H1 (cell line): ENCODE measurements around the gene ESRP2. TPM values are rescaled to one million over a fixed set of nuclear protein-coding genes. Genes with fewer than 3 reads are reported as not detected.

Source experiments
- CTCF ChIA-PET: fragments of 300-600 bp; sonication (Branson Sonifier 250); formaldehyde crosslinking; loops from one replicate; lab custom pipeline; 2021; ENCODE audit not compliant: partially characterized antibody; lab: Charles Lee
- POLR2A ChIA-PET: fragments of 300-600 bp; sonication (Branson Sonifier 250); formaldehyde crosslinking; loops from one replicate; lab custom pipeline; 2021; ENCODE audit warnings: inconsistent platforms; ENCODE audit not compliant: partially characterized antibody; lab: Charles Lee
- DNase-seq, 2 experiments: peaks; one replicate each; pipeline versions ENCODE4 v3.0.0 to v3.0.0-alpha.2; 2010 to 2022; ENCODE audit warnings: low spot score in 2 of 2, low read depth in 1 of 2, mixed read lengths in 1 of 2
- FAIRE-seq: peaks from 2 replicates; lab custom pipeline; 2011; peaks lifted over from hg19 to GRCh38; lab: Jason Lieb, UNC
- H2AFZ ChIP-seq: 2 replicates; pipeline ENCODE4 v1.8.1; 2012; ENCODE audit warnings: low read length, inconsistent platforms
- H2AK5ac ChIP-seq: 2 replicates; pipeline ENCODE4 v1.6.1; 2013; ENCODE audit warnings: low read depth, low read length
- H2BK120ac ChIP-seq: replicated peaks from 2 replicates; pipeline ENCODE3; 2013; ENCODE audit warnings: low read depth, low read length, inconsistent platforms
- H2BK12ac ChIP-seq: 2 replicates; pipeline ENCODE4 v1.6.1; 2013; ENCODE audit warnings: low read depth, low read length
- H2BK15ac ChIP-seq: 2 replicates; pipeline ENCODE4 v1.6.1; 2013; ENCODE audit warnings: low read length
- H2BK20ac ChIP-seq: 2 replicates; pipeline ENCODE4 v1.6.1; 2013; ENCODE audit warnings: low read length
- H2BK5ac ChIP-seq: 2 replicates; pipeline ENCODE4 v1.6.1; 2013; ENCODE audit warnings: low read depth, low read length
- H3K14ac ChIP-seq: 2 replicates; pipeline ENCODE4 v1.6.1; 2013; ENCODE audit warnings: inconsistent platforms; ENCODE audit not compliant: insufficient read length
- H3K18ac ChIP-seq: 2 replicates; pipeline ENCODE4 v1.6.1; 2013; ENCODE audit warnings: low read length; ENCODE audit errors: extremely low read depth
- H3K23ac ChIP-seq: 2 replicates; pipeline ENCODE4 v1.6.1; 2013; ENCODE audit warnings: inconsistent platforms; ENCODE audit not compliant: insufficient read length
- H3K23me2 ChIP-seq: 2 replicates; pipeline ENCODE4 v1.6.1; 2013; ENCODE audit warnings: low read depth, low read length
- H3K27ac ChIP-seq: 2 replicates; pipeline ENCODE4 v1.6.1; 2011; ENCODE audit warnings: low read depth, low read length, inconsistent platforms
- H3K27me3 ChIP-seq, 4 experiments: replicated peaks in 1 of 4; 1 replicate in 1 of 4; 2 replicates in 3 of 4; pipeline versions ENCODE4 v1.6.1 to v1.8.1; 2011 to 2013; ENCODE audit warnings: low read length in 3 of 4, mild to moderate bottlenecking in 3 of 4, inconsistent platforms in 2 of 4, mixed read lengths in 2 of 4, moderate library complexity in 1 of 4; ENCODE audit not compliant: control insufficient read depth in 3 of 4, insufficient read depth in 3 of 4; ENCODE audit errors: extremely low read depth in 1 of 4
- H3K36me3 ChIP-seq, 4 experiments: 2 replicates each; pipeline versions ENCODE4 v1.6.1 to v1.8.1; 2011 to 2013; ENCODE audit warnings: mild to moderate bottlenecking in 4 of 4, low read length in 3 of 4, moderate library complexity in 2 of 4, control low read depth in 1 of 4, inconsistent platforms in 1 of 4; ENCODE audit not compliant: insufficient read depth in 4 of 4, control insufficient read depth in 2 of 4
- H3K4ac ChIP-seq: replicated peaks from 2 replicates; pipeline ENCODE3; 2013; ENCODE audit warnings: low read length, low read depth, mixed read lengths, inconsistent platforms; ENCODE audit not compliant: insufficient read length
- H3K4me1 ChIP-seq, 4 experiments: replicated peaks in 1 of 4; 1 replicate in 1 of 4; 2 replicates in 3 of 4; pipeline versions ENCODE4 v1.6.1 to v1.8.1; 2011 to 2013; ENCODE audit warnings: low read length in 3 of 4, inconsistent platforms in 2 of 4, mixed read lengths in 1 of 4; ENCODE audit not compliant: insufficient read depth in 4 of 4, control insufficient read depth in 3 of 4
- H3K4me2 ChIP-seq, 2 experiments: 2 replicates each; pipeline versions ENCODE4 v1.6.1 to v1.8.1; 2011 to 2013; ENCODE audit warnings: low read depth in 2 of 2, low read length in 2 of 2, control low read depth in 1 of 2, inconsistent platforms in 1 of 2, mild to moderate bottlenecking in 1 of 2; ENCODE audit not compliant: insufficient read depth in 1 of 2
- H3K4me3 ChIP-seq, 4 experiments: fragments of 200-600, 300-600 bp in 1 of 4; sonication (generic), shearing (Covaris generic), sonication (Bioruptor Twin) in 1 of 4; 2 replicates each; pipeline versions ENCODE4 v1.5.1 to v1.8.1; 2011 to 2016; ENCODE audit warnings: low read length in 4 of 4, low read depth in 3 of 4, control low read depth in 2 of 4, inconsistent platforms in 2 of 4, mild to moderate bottlenecking in 2 of 4, mixed read lengths in 1 of 4, moderate library complexity in 1 of 4; ENCODE audit not compliant: insufficient read depth in 2 of 4; ENCODE audit errors: extremely low read depth in 1 of 4
- H3K56ac ChIP-seq: replicated peaks from 2 replicates; pipeline ENCODE3; 2013; ENCODE audit warnings: low read depth, mild to moderate bottlenecking, mixed read lengths, low read length, inconsistent platforms; ENCODE audit not compliant: insufficient read length
- H3K79me1 ChIP-seq: 2 replicates; pipeline ENCODE4 v1.6.1; 2013; ENCODE audit warnings: low read depth, low read length, control low read depth
- H3K79me2 ChIP-seq, 2 experiments: 2 replicates each; pipeline versions ENCODE4 v1.6.1 to v1.8.1; 2012 to 2013; ENCODE audit warnings: low read length in 2 of 2, mild to moderate bottlenecking in 2 of 2, inconsistent platforms in 1 of 2; ENCODE audit not compliant: insufficient read depth in 2 of 2, control insufficient read depth in 1 of 2
- H3K9ac ChIP-seq, 4 experiments: replicated peaks in 1 of 4; 1 replicate in 1 of 4; 2 replicates in 3 of 4; pipeline versions ENCODE4 v1.6.1 to v1.8.1; 2011 to 2013; ENCODE audit warnings: low read depth in 3 of 4, low read length in 3 of 4, control low read depth in 2 of 4, mild to moderate bottlenecking in 2 of 4, moderate library complexity in 2 of 4, inconsistent platforms in 1 of 4; ENCODE audit errors: extremely low read depth in 1 of 4
- H3K9me3 ChIP-seq, 2 experiments: 2 replicates each; pipeline versions ENCODE4 v1.6.1 to v1.8.1; 2012 to 2013; ENCODE audit warnings: mild to moderate bottlenecking in 2 of 2, moderate library complexity in 2 of 2, control low read depth in 1 of 2, inconsistent platforms in 1 of 2, low read depth in 1 of 2, low read length in 1 of 2, mixed read lengths in 1 of 2; ENCODE audit not compliant: insufficient read depth in 2 of 2
- H4K20me1 ChIP-seq, 2 experiments: replicated peaks in 1 of 2; 2 replicates each; pipeline versions ENCODE3 to v1.8.1; 2011 to 2013; ENCODE audit warnings: inconsistent platforms in 2 of 2, low read length in 2 of 2, mild to moderate bottlenecking in 1 of 2; ENCODE audit not compliant: insufficient read depth in 2 of 2, control insufficient read depth in 1 of 2
- H4K5ac ChIP-seq: 2 replicates; pipeline ENCODE4 v1.6.1; 2013; ENCODE audit warnings: low read length, low read depth, mixed read lengths, inconsistent platforms; ENCODE audit not compliant: insufficient read length
- H4K8ac ChIP-seq: 2 replicates; pipeline ENCODE4 v1.8.0; 2013; ENCODE audit warnings: mild to moderate bottlenecking, moderate library complexity, low read length, inconsistent platforms; ENCODE audit not compliant: insufficient read depth; ENCODE audit errors: extremely low read depth
- H4K91ac ChIP-seq: replicated peaks from 2 replicates; pipeline ENCODE3; 2013; ENCODE audit warnings: low read length, mixed read lengths, inconsistent platforms; ENCODE audit not compliant: insufficient read length
- ATF2 ChIP-seq: IDR thresholded peaks from 2 replicates; pipeline ENCODE4 v1.6.1; 2012; ENCODE audit warnings: low read length, inconsistent platforms
- CTBP2 ChIP-seq: IDR thresholded peaks from 2 replicates; pipeline ENCODE4 v1.7.0; 2011; ENCODE audit warnings: borderline replicate concordance, mild to moderate bottlenecking, moderate library complexity, mixed read lengths, low read length; ENCODE audit not compliant: insufficient read depth, insufficient read length
- EGR1 ChIP-seq: IDR thresholded peaks from 2 replicates; pipeline ENCODE4 v1.6.1; 2011; ENCODE audit warnings: low read depth, low read length, borderline replicate concordance
- JUN ChIP-seq: IDR thresholded peaks from 2 replicates; pipeline ENCODE4 v1.6.1; 2011; ENCODE audit warnings: low read depth, mild to moderate bottlenecking, improper control_type of control experiment, low read length
- SIN3A ChIP-seq, 2 experiments: IDR thresholded peaks in 1 of 2; conservative IDR thresholded peaks in 1 of 2; 2 replicates each; pipeline ENCODE4 v1.6.1; 2011 to 2012; ENCODE audit warnings: low read length in 2 of 2, improper control_type of control experiment in 1 of 2, low read depth in 1 of 2, mild to moderate bottlenecking in 1 of 2
- SRF ChIP-seq: IDR thresholded peaks from 2 replicates; pipeline ENCODE4 v1.6.1; 2011; ENCODE audit warnings: mild to moderate bottlenecking, low read depth, low read length, moderate library complexity
- SUZ12 ChIP-seq: fragments of 200-600 bp; sonication (generic); IDR thresholded peaks from 2 replicates; pipeline ENCODE4 v1.6.1; 2012; ENCODE audit warnings: mild to moderate bottlenecking, inconsistent platforms, low read length, moderate library complexity, mixed read lengths
- TBP ChIP-seq: IDR thresholded peaks from 2 replicates; pipeline ENCODE4 v1.6.1; 2011; ENCODE audit warnings: low read depth, low read length, improper control_type of control experiment
- WGBS, 2 experiments: shearing (Covaris generic) in 1 of 2; methylation state at CpG; one replicate each; pipeline versions ENCODE4 v1.1.6 to v1.1.7; 2013 to 2015; ENCODE audit warnings: low lambda C conversion rate in 2 of 2, mixed read lengths in 2 of 2, inconsistent platforms in 1 of 2, low coverage in 1 of 2, missing lambda C conversion rate in 1 of 2; ENCODE audit not compliant: insufficient replicate concordance in 2 of 2, insufficient coverage in 1 of 2, insufficient read length in 1 of 2; ENCODE audit errors: extremely low coverage in 1 of 2, missing lambda C conversion rate in 1 of 2; 5-methylcytosine and 5-hydroxymethylcytosine counted together
- polyA plus RNA-seq, 7 experiments: library from polyadenylated mRNA; depleted of rRNA in 3 of 7; stranded (reverse) in 5 of 7; unstranded in 2 of 7; fragments of >200 nt in 5 of 7; fragments of 200-250 nt in 2 of 7; gene quantifications; 1 replicate in 5 of 7; 2 replicates in 1 of 7; 4 replicates in 1 of 7; pipeline versions ENCODE4 v1.2.1 to v1.2.3, GENCODE V29; 2011 to 2013; ENCODE audit warnings: missing spikeins in 2 of 7, mixed read lengths in 2 of 7
- total RNA-seq: library from RNA; stranded (reverse); fragmentation: NEBNext Ultra II Directional; extraction: Animal tissue kit (Norgen Biotek cat#: 25700); gene quantifications from 2 replicates; pipeline ENCODE4 v1.2.1, GENCODE V29; 2021

The ESRP2 gene
- total and polyA plus RNA-seq, 2 of the 8 experiments (the other 6 are each of a cell fraction or from before 2014, with no cell fraction given), result 35.1 to 45.8 TPM

GRCh38 chr16:68190081-68190480 lies 45.8 kb downstream of the ESRP2 start:
- no peak overlapping the region for H4K91ac ChIP-seq
- no peak overlapping the region for H3K23ac ChIP-seq
- H2BK20ac ChIP-seq, result no peak overlapping the region
- WGBS, 2 experiments, result 88% methylated on average over 1 of the region's 1 CpG; no CpG with 5 or more reads in 1 of the 2 experiments
- no peak overlapping the region for H4K5ac ChIP-seq
- H3K14ac ChIP-seq, result no peak overlapping the region
- no peak overlapping the region for H2BK120ac ChIP-seq
- H2BK12ac ChIP-seq, result no peak overlapping the region
- H4K20me1 ChIP-seq, result no peaks in the 10 kb centered on the region
- H3K4ac ChIP-seq, result no peak overlapping the region
- FAIRE-seq, result no peak
- H3K56ac ChIP-seq, result no peak overlapping the region
- H3K23me2 ChIP-seq, result no peaks in the 10 kb centered on the region
- H3K4me2 ChIP-seq, result no peak overlapping the region
- H2AFZ ChIP-seq, result no peak overlapping the region
- no peaks in the 10 kb centered on the region for H3K4me1 ChIP-seq
- H3K18ac ChIP-seq, result no peak overlapping the region
- DNase-seq, result no peak
- no peaks in the 10 kb centered on the region for H3K27me3 ChIP-seq
- H2BK5ac ChIP-seq, result no peak overlapping the region
- no peak overlapping the region for H2BK15ac ChIP-seq
- H3K9me3 ChIP-seq, result no peaks in the 10 kb centered on the region
- no peaks in the 10 kb centered on the region for H3K79me2 ChIP-seq
- H3K79me1 ChIP-seq, result no peaks in the 10 kb centered on the region; the same call in 1 of the 2 replicates
- no peak overlapping the region for H2AK5ac ChIP-seq
- no peak overlapping the region for H3K27ac ChIP-seq
- H4K8ac ChIP-seq, result no peak overlapping the region
- ChIA-PET CTCF (no interaction called here), POLR2A (no interaction called here)
- no peak overlapping the region for H3K4me3 ChIP-seq
- H3K9ac ChIP-seq, result no peak overlapping the region
- H3K36me3 ChIP-seq, result peaks cover 10 to 19% (median 15%) of the 10 kb centered on the region in 4 experiments
- no peak for TF ChIP-seq CTBP2
- no peak for TF ChIP-seq SIN3A (conservative IDR thresholded peaks at IDR 0.05 in 1 of 2, IDR thresholded peaks at IDR 0.05 in 1 of 2; ENCODE audit: low read depth in 1 of 2, low read length in 2 of 2)
- TF ChIP-seq JUN, result no peak
- no peak for TF ChIP-seq EGR1
- TF ChIP-seq SUZ12, result no peak
- TF ChIP-seq TBP, result no peak
- TF ChIP-seq SRF, result no peak
- TF ChIP-seq ATF2, result no peak
